ENCODE results near the gene EXOSC7.

GRCh38 chr3:45020534-45020933 lies 44.5 kb downstream of the EXOSC7 start:
- TF ChIP-seq ZNF8 (CRISPR knock-in tag; IDR thresholded peaks at IDR 0.05), result no peak
- TF ChIP-seq ZC3H10 (CRISPR knock-in tag; IDR thresholded peaks at IDR 0.05), result no peak
- no peak for TF ChIP-seq SNAI2 (CRISPR knock-in tag; IDR thresholded peaks at IDR 0.05)
- no peak for TF ChIP-seq ZFP3 (CRISPR knock-in tag; IDR thresholded peaks at IDR 0.05)
- no peak for TF ChIP-seq CREB5 (CRISPR knock-in tag; IDR thresholded peaks at IDR 0.05; ENCODE audit: low read depth)
- no peak for TF ChIP-seq POU6F1 (CRISPR knock-in tag; IDR thresholded peaks at IDR 0.05; ENCODE audit: borderline replicate concordance, low read depth)
- no peak for TF ChIP-seq PATZ1 (CRISPR knock-in tag; IDR thresholded peaks at IDR 0.05; ENCODE audit: borderline replicate concordance)
